Posterior cingulate gyrus (tissue), 11 donors: Measurements from ENCODE around the gene PDE4D.

Experiments
- DNase-seq, 10 donors: peaks; one replicate each; pipeline versions ENCODE4 v3.0.0 to v3.0.0-alpha.2; 2020 to 2021; ENCODE audit warnings: mixed read lengths in 3 of 10
- intact Hi-C: fragments of 100-400 bp; cut with DNase I; formaldehyde crosslinking; loops from one replicate; pipeline ENCODE4 v1.15.1; 2023

PDE4D gene

DNA sequence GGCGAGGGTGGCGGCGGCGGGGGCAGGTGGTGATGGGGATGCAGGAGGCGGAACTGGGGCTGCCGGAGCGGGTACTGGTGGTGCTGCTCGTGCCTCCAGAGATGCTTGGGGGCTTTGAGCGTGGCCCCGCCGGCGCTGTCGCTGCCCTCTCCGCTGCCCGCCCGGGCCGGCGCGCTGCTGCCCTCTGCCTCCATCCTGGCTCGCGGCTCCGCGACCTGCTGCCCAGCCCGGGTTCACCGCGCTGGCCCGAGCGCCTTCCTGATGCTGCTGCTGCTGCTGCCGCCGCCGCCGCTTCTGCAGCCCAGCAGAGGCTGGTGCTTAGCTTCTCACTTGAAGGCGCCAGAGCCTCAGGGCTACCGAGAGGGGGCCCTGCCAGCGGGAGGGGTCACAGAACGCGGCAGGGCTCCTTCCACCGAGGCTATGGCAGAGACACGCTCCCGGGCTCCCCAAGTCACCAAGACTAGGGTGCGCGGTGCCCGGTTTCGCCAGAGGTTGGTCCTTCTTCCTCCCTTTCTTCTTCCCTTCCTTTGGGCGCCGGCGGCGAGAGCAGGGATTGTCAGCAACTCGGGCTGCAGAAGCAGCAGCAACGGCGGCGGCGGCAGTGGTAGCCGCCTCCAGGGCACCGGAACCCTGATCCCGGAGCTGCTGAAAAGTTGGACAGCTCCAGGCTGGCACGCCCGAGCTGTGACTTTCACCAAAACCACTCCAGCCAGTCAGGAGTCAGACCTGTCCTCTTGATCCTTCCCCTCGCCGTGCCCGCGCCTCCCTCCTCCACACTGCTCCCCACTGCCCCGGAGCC is at the start of gene PDE4D:
PDE4D (minus strand) TSS at position 298 of the 799 bp plus-strand sequence.
- intact Hi-C loops, result no loop called here
- peak; percentile 26 to 90 (median 50) for DNase-seq

DNA sequence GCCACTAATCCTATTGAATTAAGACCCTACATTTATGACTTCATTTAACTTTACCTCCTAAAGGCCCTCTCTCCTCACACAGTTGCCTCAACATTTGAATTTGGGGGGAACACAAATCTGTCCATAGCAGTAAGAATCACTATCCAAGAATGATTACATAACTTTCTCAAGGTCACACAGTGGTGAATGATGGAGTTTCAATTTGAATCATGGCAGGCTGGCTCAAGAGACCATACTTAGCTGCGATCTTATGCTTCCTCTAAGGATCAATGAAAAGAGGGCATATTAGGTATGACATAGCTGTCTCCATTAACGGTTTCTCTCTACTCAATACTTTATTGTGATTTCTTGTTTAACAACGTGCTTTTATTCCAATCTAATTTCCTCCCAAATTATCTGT is 44.1 kb upstream of the PDE4D start:
- intact Hi-C loops, result no loop called here
- DNase-seq, result no peak

DNA sequence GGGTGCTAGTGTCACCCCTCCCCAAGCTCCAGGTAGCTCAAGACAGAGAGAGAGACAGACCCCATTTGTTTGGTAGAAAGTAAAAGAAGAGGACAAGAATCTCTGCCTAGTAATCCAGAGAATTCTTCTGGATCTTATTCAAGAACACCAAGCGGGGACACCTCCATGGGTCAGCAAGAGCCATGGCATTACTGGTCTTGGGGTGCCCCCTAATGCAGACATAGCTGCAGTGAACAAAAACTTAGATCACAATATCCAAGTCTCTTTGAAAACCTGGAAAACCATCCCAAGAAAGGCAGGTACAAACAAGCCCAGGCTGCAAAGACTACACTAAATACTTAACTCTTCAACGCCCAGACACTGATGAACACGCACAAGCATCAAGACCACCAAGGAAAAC is 29.9 kb upstream of the PDE4D start:
- DNase-seq, result no peak
- intact Hi-C loops, result no loop called here

DNA sequence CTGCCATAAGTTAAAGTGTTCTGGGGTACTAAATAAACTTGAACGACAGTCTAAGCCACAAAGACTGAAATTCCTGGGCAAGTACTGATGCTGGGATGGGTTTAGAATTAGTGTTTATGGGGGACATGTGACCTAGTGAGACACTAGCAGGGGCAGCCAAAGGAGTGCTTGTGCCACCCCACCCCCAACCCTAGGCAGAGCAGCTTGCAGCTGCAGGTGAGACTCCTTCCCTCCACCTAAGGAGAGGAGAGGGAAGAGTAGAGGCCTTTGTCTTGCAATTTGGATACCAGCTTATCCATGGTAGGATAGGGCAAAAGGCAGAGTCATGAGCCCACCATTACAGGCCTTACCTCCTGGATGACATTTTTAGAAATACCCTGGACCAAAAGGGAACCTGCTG is 28.7 kb upstream of the PDE4D start:
- intact Hi-C loops, result no loop called here
- DNase-seq, result no peak

DNA sequence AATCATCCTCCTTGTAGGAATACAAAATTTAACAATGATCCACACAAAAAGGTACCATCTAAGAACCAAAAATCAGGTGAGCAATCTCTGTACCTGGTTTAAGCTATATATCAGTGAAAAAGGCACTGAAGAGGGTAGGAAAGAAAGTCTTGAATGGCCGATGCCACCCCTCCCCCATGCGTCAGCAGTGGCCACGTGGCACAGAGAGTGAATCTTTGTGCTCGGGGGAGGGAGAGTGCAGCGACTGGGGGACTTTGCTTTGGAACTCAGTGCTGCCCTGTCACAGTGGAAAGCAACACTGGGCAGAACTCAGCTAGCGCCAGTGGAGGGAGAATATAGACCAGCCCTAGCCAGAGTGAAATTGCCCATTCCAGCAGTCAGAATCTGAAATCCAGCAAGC is 28.3 kb upstream of the PDE4D start:
- intact Hi-C loops, result no loop called here
- DNase-seq, result no peak

DNA sequence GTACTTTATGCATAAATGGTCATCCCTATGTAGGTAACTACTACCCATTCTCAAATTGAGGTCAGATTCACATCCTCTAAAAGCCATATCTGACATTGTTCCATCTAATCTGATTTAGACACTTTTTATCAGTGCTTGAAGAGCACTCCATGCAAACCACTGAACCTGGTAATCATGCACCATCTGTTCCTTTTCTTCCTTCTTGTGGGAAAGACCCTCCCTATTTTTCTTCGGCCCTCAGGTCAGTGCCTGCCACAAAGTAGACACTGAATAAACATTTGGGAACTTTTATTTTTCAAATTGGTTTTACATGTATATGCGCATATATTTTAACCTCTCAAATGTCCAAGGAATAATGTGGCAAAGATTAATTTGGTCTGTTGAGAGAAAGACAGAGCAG is 26.0 kb upstream of the PDE4D start:
- DNase-seq, result no peak
- intact Hi-C loops, result no loop called here

DNA sequence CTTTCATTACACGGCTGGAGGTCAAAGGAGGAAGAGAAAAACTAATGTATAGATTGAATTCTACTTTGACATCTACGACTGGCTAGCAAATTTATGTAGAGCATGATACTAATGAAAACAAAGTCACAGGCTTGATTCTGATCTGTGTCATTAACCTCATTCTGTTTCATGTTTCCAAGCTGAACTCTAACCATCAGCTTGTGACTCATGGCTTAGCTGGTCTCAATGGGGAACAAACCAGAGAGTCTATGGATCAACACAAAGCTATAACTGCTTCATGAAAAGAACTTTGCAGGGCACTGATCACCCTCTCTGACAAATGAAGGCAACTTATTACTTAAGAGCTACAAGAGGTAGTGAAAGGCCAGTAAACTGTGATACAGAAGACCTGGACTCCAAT is 23.6 kb upstream of the PDE4D start:
- DNase-seq, result no peak
- intact Hi-C loops, result no loop called here

DNA sequence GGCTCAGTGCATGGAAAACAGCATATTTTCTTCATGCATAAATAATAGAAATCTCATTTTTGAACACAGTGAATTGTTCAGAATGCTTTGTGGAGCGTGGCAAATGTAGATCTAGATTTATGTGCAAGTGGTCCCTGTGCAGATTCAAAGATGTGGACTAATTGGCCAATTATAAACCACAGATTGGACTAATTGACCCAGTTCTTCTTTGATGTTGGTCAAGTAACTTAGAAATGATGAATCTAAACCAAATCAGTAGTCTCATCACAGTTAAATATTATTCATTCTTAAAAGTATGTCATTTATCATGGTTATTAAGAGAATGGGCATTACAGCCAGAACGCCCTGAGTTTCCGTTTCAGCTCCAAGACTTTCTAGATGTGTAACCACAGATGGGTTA is 11.7 kb upstream of the PDE4D start:
- intact Hi-C loops, result no loop called here
- DNase-seq, result no peak

DNA sequence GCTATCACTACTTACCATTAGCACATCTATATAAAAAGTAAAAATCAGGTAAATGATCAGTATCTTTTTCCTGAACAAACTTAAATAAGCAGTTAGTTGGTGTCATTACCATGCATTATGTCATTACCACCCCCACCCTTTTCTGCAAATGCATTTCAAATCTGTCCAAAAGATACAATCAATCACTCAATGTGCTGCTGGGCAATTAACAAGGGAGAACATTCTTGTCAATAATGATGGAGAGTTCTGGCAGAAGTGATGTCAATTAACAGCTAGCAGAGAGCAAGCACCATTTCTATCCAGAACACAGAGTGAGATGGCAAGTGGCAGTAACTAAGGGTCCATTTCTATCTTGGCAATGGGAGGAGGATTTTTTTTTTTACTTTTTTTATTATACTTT is 3.5 kb upstream of the PDE4D start:
- intact Hi-C loops, result no loop called here
- DNase-seq, result no peak

DNA sequence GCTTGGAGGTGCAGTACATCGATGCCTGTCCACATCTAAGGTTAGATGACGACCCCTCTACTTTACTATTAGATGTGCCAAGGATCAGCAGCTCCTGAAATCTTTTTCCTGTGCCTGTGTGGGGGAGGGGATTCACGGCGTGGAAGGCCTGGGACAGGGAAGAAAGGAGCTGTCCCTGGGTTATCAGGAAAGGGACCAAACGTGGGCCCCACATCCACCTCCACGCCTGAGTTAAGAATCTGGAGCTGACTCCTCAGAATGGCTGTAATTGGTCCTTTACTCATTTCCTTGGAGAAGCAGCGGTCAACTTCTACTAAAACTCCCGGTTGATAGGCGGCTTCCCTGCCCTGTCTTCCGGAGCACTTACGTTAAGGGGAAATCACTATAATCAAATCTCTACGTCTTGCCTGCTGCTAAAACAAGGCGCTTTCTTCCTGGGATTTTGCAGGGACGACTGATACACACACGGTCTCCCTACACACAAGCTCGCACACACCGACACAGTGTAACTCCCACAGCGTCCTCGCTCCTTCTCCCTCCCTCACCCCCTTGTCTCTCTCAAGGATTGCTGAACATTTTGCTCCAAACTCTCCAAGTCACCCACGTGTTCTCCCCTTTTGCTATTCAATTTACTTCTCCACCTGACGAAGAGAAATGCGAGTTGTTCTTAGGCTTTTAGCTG is 1.4 kb downstream of the PDE4D start:
- peak in 5 of 10 donors; percentile 23 to 82 (median 30) for DNase-seq
- intact Hi-C loops, result no loop called here

DNA sequence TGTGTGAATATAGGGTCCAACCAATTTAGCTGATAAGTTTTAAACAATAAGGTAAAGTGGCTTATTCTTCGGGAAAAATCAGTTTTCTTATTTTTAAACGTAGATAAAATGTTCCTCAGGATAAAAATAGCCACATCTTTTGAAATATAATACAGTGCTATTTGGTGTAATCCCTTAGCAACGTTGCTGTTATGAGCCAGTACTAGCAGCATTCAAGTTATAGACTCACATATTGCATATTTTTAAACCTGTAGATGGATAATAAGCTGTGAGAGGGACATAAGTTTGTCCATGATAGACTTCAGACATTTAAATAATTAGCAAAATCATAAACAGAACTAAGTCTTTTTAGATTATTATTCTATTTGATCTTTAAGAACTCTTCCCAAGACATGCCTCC is 6.3 kb downstream of the PDE4D start:
- DNase-seq, result no peak
- intact Hi-C loops, result no loop called here

DNA sequence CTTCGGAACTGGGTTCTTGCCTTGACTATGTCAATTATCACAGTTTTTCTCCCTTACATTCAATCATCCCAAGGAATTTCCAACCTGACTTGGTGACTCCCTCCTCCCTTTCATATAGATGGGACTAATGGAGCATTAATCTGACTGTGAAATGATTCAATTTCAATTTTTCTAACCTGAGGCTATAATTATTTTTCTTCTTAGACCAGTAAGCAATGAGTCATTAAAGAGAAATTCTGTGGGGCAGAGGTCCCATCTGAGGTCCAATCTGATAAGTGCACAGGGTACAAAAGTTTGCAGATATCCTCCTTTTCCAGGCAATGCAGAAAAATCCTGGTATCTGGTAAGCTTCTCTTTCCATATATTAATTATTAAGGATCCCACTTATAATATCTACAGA is 18.9 kb downstream of the PDE4D start:
- DNase-seq, result no peak
- intact Hi-C loops, result no loop called here

DNA sequence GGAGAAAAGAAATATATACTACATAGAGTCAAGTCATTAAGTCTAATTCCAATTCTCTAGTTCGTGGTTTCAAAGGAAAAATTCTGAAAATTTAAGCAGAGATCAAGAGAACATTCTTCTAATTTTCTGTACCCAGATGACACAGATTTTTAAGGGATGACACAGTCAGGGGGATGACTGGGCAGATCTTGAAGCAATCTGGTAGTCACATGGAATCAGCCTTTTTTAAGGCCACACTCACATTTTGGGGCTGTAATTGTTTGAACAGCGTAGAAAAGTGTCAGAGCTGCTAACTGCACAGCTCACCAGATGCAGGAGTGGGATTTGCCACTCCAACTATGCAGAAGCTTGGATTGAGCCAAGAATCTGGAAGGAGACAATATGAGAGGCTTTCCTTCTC is 20.4 kb downstream of the PDE4D start:
- no peak for DNase-seq
- intact Hi-C loops, result no loop called here

DNA sequence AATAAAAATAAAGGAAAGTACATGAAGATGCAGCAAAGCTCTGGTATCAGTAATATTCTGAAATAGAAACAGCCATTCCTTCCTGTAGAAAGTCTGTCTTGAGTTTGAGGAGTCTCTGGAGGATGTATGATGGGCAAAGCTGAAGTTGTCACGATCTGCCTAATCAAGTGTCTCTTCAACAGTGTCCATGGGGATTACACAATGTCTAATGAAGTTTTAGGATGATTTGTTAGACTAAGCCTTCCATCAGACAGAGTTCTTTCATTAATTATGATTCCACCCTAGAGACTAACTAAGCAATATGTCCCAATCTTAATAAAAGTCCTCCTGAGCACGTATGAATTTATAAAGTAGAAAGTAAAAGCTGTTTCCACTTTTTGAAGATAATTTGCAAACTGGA is 26.9 kb downstream of the PDE4D start:
- intact Hi-C loops, result no loop called here

DNA sequence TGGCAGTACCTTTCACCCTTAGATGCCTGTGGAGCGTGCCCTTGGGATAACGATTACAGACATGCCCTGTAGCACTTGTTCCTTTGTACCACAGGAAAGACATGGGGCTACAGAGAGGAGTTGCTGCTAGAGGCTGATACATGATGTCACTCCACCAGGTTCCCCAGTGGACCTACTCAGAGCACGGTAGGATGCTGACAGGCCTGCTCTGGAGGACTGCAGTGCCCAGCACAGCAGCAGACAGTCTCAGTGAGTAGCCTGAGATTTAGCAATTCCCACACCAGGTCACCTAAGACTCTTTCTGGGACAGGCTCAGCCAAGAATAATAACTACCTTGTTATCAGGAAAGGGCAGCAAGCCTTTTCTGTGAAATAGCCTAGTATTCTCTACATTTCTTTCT is 28.8 kb downstream of the PDE4D start:
- no peak for DNase-seq
- intact Hi-C loops, result no loop called here

More for the DNA sequence above, 26.9 kb downstream of the PDE4D start:
- no peak for DNase-seq

DNA sequence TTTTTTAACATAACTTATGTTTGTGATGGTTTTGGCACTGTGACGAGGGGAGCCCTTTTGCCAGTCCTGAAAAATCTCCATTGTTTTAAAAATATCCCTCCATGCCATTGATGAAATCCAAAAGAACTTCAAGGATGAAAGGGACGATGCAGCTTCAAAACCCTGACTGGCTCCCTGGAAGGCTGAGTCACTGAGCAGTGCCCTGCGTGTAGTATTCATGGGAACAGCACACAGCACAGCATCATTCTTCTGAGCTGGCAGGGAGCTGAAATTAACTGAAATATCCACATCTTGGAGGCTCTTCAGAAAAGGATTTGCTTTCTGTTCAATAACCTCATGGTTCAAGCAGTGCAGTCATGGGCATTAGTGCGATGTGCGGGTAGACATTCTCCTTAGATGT is 29.7 kb downstream of the PDE4D start:
- intact Hi-C loops, result no loop called here
- peak in 3 of 10 donors; percentile 44 to 80 (median 70) for DNase-seq

DNA sequence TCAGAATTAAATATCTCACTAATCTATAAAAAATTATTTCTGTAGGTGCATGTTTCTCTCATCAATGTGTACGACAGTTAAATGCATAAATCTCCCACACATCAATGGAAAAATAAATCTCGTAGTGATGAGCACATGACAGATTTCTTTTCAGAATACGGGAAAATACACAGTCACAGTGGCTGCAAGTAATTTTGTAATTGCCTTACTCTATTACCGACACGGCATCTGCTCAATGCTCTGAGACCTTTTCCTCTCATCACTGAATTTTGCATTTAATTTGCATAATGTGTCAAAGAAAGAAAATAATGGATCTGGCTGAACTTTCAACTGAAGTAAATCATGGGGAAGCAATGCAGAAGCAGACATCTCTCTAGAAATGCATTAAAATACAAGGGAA is 37.2 kb downstream of the PDE4D start:
- intact Hi-C loops, result no loop called here
- no peak for DNase-seq

DNA sequence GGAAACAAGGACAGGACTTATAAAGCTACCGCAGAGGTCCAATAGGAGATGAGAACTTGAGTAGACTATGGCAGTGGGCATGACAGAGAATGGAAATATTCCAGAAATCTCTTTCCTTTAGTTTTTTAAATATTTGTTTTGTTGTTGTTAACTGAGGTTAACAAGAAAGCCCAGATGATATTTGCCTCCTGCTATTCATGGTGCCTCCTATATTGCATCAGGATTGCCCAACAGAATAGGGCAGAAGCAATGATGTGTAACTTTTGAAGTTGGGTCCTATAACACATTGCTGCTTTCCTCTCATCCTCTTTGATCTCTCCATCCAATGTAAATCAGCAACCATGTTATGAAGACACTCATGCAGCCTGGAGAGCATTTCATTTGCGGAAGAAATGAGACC is 42.8 kb downstream of the PDE4D start:
- intact Hi-C loops, result no loop called here
- no peak for DNase-seq

DNA sequence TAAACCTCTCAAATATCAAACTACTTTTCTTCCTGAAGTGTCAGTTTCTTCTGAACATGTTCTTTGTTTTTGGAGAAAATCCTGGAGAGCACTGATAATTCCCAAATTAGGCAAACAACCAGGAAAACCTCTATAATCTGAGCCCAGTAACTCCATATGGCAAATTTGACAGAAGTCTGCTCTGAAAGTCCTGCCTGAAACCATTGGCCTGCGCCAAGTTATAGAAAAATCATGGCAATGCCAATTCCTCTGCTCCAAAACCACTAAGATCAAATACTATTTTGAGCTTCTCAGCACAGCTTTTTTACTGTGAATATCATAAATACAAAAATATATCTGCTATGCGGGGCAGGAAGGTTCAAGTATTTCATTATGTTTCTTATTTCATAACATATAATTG is 45.9 kb downstream of the PDE4D start:
- intact Hi-C loops, result no loop called here
- DNase-seq, result no peak

DNA sequence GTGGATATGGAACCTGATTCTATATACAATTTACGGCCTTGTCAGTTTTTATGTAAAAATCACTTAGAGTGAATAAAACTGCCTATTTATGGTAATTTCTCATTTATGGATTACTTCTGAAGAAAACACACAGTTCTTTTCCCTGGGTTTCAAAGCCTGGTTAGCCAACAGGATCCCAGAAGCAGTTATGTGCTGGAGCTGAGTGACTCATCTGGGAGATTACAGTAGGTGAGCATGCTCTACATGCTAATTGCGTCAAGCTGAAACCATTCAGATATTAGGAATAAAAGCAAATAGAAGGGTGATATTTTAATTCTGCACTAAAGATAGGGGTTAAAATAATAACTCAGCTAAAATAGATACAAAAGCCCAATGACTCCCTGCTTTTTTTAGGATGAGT is 47.8 kb downstream of the PDE4D start:
- DNase-seq, result no peak
- intact Hi-C loops, result no loop called here

DNA sequence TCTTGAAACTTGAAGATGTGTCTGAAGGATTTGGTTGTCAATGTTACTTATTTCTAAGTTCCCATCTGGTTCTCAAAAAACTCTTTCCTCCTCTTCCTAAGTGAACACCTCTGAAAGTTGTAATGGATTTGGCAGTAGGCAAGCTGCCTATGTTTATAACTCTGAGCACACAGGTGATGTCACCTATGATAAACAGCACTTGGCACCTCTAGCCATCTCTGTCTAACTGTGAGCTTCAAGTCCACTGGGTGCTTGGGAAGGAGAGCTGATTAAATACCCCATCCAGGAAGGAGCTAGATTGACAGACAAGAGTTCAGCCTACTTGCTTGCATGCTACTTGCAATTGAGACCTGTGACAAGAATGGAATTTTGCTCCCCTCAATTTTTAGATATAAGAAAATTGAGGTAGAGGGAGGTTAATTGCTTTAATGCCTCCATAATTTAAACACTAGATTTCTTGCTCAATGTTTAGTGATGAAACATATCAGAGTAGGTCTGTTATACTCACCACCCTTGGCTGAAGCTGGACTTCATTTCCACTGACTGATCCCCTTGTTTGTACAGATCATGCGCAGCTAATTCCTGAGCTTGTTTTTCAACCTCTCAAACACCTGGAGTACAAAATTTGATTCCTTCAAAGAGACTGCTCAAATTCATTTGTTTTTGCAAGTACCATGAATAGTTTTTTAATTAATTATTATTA is 49.9 kb downstream of the PDE4D start:
- intact Hi-C loops, result no loop called here
- DNase-seq, result no peak

DNA sequence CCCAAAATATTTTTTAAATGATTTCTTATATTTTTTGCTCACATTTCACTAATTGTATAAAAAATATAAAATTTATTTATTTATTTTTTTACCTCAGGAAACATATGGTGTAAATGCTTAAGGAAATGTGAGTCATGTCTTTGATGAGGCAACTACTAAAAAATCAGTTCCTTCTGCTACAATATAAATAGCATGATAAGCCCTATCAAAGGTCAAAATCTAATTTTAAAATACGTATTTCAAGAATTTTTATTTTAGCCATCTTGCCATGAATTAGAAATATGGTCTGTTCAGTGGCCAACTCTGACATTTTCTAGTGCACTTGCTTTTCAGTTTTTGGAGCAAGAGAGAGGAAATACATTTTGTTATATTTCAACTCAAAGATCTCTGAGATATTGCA is 50.5 kb downstream of the PDE4D start:
- DNase-seq, result no peak
- intact Hi-C loops, result no loop called here
